Skeletal muscle cell (primary cell): ENCODE results near the gene RXRA.

Source experiments
- DNase-seq: peaks from one replicate; pipeline ENCODE4 v3.0.0-alpha.2; 2010; ENCODE audit warnings: low read depth
- H3K4me3 ChIP-seq: 2 replicates; pipeline ENCODE4 v1.5.1; 2011; ENCODE audit warnings: low read depth, mild to moderate bottlenecking, control low read depth, low read length, moderate library complexity

RXRA gene

GRCh38 chr9:134325813-134326723, at the start of gene RXRA:
Gene RXRA (plus strand): TSS chr9:134326455. CDS start chr9:134326632, 177 bp downstream.
- peak within 1 kb of the TSS; percentile 79 for H3K4me3 ChIP-seq
- DNase-seq, result peak; percentile 67

- no peak overlapping the region for H3K4me3 ChIP-seq
- DNase-seq, result no peak
These were observed 48.0 kb upstream of the RXRA start for GRCh38 chr9:134278286-134278685.

- H3K4me3 ChIP-seq, result no peak overlapping the region
- DNase-seq, result no peak
These were observed 47.1 kb upstream of the RXRA start for GRCh38 chr9:134278974-134279640.

GRCh38 chr9:134282138-134282650, 44.1 kb upstream of the RXRA start:
- no peak overlapping the region for H3K4me3 ChIP-seq
- DNase-seq, result no peak

GRCh38 chr9:134283111-134283515, 43.1 kb upstream of the RXRA start:
- peak; percentile 16 for DNase-seq
- H3K4me3 ChIP-seq, result no peak overlapping the region

- no peak overlapping the region for H3K4me3 ChIP-seq
- no peak for DNase-seq
These were observed 42.5 kb upstream of the RXRA start for GRCh38 chr9:134283692-134284265.

- H3K4me3 ChIP-seq, result no peak overlapping the region
- DNase-seq, result no peak
These were observed 42.0 kb upstream of the RXRA start for GRCh38 chr9:134284273-134284672.

GRCh38 chr9:134284741-134285140, 41.5 kb upstream of the RXRA start:
- H3K4me3 ChIP-seq, result no peak overlapping the region
- no peak for DNase-seq

GRCh38 chr9:134285215-134285845, 40.9 kb upstream of the RXRA start:
- no peak for DNase-seq
- no peak overlapping the region for H3K4me3 ChIP-seq

GRCh38 chr9:134286471-134287245, 39.6 kb upstream of the RXRA start:
- DNase-seq, result no peak
- H3K4me3 ChIP-seq, result no peak overlapping the region

- DNase-seq, result no peak
- no peak overlapping the region for H3K4me3 ChIP-seq
These were observed 38.4 kb upstream of the RXRA start for GRCh38 chr9:134287591-134288491.

GRCh38 chr9:134288746-134289145, 37.5 kb upstream of the RXRA start:
- H3K4me3 ChIP-seq, result no peak overlapping the region
- DNase-seq, result no peak

GRCh38 chr9:134289241-134289875, 36.9 kb upstream of the RXRA start:
- H3K4me3 ChIP-seq, result no peak overlapping the region

GRCh38 chr9:134290603-134291451, 35.4 kb upstream of the RXRA start:
- H3K4me3 ChIP-seq, result no peak overlapping the region
- no peak for DNase-seq

More at GRCh38 chr9:134289241-134289875, 36.9 kb upstream of the RXRA start:
- DNase-seq, result no peak

- H3K4me3 ChIP-seq, result no peak overlapping the region
- DNase-seq, result no peak
These were observed 34.8 kb upstream of the RXRA start for GRCh38 chr9:134291452-134291881.

- H3K4me3 ChIP-seq, result no peak overlapping the region
- no peak for DNase-seq
These were observed 34.0 kb upstream of the RXRA start for GRCh38 chr9:134291961-134292871.
